ENCODE measurements around the gene HEYL. TPM values are rescaled to one million over a fixed set of nuclear protein-coding genes. Genes with fewer than 3 reads are reported as not detected.
A peak's percentile ranks its signal among the peaks of the same experiment; 100 is the strongest.

The HEYL gene
- total RNA-seq, 1 donor from 2014 or later = 63.2 TPM

DNA sequence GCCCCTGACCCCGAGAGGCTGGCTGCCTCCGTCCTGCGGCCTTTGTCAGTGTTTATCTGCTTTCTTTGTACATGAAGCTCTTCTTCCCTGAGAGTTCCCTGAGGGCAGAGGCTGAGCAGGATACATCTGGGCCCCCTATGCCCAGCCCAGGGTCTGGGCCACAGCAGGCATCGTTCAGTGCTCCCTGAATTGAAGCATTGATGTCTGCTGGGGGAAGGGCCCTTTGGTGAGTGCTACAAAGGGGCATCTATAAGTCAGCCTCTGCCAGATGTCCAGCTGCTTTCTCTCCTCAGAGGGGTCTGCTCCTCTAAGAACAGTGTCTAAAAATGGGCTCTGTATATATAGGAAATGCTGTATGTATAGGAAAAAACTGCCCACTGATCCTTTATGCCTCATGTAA is 2.1 kb downstream of the HEYL start:
- no peak overlapping the region for H3K27ac Mint-ChIP-seq (ENCODE audit: unreplicated experiment)
- DNase-seq (ENCODE audit: low spot score) = no peak
- TF ChIP-seq, protein P1, sequence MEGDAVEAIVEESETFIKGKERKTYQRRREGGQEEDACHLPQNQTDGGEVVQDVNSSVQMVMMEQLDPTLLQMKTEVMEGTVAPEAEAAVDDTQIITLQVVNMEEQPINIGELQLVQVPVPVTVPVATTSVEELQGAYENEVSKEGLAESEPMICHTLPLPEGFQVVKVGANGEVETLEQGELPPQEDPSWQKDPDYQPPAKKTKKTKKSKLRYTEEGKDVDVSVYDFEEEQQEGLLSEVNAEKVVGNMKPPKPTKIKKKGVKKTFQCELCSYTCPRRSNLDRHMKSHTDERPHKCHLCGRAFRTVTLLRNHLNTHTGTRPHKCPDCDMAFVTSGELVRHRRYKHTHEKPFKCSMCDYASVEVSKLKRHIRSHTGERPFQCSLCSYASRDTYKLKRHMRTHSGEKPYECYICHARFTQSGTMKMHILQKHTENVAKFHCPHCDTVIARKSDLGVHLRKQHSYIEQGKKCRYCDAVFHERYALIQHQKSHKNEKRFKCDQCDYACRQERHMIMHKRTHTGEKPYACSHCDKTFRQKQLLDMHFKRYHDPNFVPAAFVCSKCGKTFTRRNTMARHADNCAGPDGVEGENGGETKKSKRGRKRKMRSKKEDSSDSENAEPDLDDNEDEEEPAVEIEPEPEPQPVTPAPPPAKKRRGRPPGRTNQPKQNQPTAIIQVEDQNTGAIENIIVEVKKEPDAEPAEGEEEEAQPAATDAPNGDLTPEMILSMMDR (IDR thresholded peaks at IDR 0.05) = no peak
- H3K4me3 Mint-ChIP-seq (ENCODE audit: unreplicated experiment) = peak overlapping the region; percentile 78
- H3K36me3 Mint-ChIP-seq (ENCODE audit: low read depth) = peaks cover 8% of the 10 kb centered on the region
- H3K27me3 Mint-ChIP-seq (ENCODE audit: low read depth) = no peaks in the 10 kb centered on the region
- H3K9me3 Mint-ChIP-seq (ENCODE audit: low read depth) = no peaks in the 10 kb centered on the region
- peaks cover 80% of the 10 kb centered on the region for H3K4me1 Mint-ChIP-seq (ENCODE audit: low read depth)

DNA sequence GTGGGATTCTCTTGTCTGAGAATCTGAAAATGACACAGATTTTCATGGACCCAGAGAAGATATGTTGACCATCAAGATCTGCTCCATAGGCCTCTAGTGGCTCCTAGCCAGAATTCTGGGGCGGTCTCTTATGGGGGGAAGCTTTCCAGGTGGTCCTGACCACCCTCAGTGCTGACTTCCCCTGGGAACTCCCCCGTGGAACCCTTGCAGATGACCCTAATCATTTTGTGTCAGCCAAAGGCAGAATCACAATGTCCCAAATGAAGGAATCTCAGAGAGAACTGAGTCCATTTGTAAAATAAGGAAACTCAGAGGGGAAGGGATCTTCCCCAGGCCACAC is 3.6 kb downstream of the HEYL start:
- TF ChIP-seq, protein P1 (IDR thresholded peaks at IDR 0.05) = no peak
- Mint-ChIP-seq H3K4me1 (ENCODE audit: low read depth) (peaks cover 86% of the 10 kb centered on the region), H3K9me3 (ENCODE audit: low read depth) (no peaks in the 10 kb centered on the region), H3K27me3 (ENCODE audit: low read depth) (no peaks in the 10 kb centered on the region), H3K27ac (ENCODE audit: unreplicated experiment) (peak overlapping the region; percentile 83), H3K4me3 (ENCODE audit: unreplicated experiment) (peak overlapping the region; percentile 78), H3K36me3 (ENCODE audit: low read depth) (peaks cover 17% of the 10 kb centered on the region)
- no peak for DNase-seq (ENCODE audit: low spot score)

DNA sequence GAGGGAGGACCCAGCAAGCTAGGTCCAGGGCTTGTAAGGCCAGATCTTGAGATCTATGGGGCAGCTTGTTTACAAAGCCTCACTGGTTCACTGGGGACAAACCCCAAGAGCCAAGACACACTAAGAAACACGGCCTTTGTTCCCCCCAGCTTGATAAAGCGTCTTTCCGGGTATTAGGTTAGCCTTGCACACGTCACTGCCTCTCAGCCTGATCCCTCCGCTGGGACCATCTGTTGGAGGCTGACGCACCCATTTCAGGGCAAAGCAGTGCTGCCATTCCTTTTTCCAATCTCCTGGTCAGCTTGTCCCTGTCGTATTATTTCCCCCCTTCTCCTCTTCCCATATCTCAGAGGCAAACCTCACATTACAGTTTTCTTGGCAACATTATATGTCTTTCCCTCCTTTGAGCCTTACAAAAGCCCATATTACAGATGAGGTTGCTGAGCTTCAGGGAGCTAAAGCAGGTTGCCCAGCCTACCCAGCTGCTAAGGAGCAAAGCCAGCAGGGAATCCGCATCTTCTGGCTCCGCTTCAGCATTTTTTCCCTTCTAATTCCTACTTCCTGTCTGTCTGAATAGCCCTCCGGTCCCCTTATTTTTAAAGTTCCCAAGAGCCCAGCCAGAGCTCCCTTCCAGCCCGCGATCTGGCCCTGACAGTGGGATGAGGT is 4.1 kb downstream of the HEYL start:
- TF ChIP-seq, protein P1 (IDR thresholded peaks at IDR 0.05) = no peak
- H3K4me1 Mint-ChIP-seq (ENCODE audit: low read depth) = peaks cover 84% of the 10 kb centered on the region
- no peaks in the 10 kb centered on the region for H3K27me3 Mint-ChIP-seq (ENCODE audit: low read depth)
- peak overlapping the region; percentile 78 for H3K4me3 Mint-ChIP-seq (ENCODE audit: unreplicated experiment)
- H3K36me3 Mint-ChIP-seq (ENCODE audit: low read depth) = peaks cover 22% of the 10 kb centered on the region
- H3K9me3 Mint-ChIP-seq (ENCODE audit: low read depth) = no peaks in the 10 kb centered on the region
- peak overlapping the region; percentile 83 for H3K27ac Mint-ChIP-seq (ENCODE audit: unreplicated experiment)
- DNase-seq (ENCODE audit: low spot score) = no peak

DNA sequence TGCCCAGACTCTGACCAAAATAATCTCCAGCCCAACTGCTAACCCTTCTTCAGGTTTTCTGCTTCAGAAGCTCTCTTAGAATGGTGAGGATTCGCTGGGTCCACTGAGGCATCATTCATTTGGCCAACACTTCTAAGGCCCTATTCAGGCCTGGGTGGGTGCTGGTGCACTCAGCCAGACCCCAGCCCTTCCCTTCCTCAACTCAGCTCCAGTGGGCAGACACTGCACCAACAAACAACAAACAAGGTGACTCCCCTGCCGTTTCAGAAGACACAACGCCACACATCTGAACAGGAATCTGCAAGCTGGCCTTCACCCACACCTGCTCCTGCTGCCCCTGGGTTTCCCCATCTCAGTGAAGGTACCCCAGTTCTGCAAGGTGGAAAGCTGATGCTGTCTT is 6.0 kb downstream of the HEYL start:
- Mint-ChIP-seq H3K27ac (ENCODE audit: unreplicated experiment) (peak overlapping the region; percentile 87), H3K27me3 (ENCODE audit: low read depth) (no peaks in the 10 kb centered on the region), H3K9me3 (ENCODE audit: low read depth) (no peaks in the 10 kb centered on the region), H3K4me3 (ENCODE audit: unreplicated experiment) (peak overlapping the region; percentile 66), H3K36me3 (ENCODE audit: low read depth) (peaks cover 31% of the 10 kb centered on the region), H3K4me1 (ENCODE audit: low read depth) (peaks cover 82% of the 10 kb centered on the region)
- no peak for DNase-seq (ENCODE audit: low spot score)
- TF ChIP-seq, protein P1 (IDR thresholded peaks at IDR 0.05) = no peak

DNA sequence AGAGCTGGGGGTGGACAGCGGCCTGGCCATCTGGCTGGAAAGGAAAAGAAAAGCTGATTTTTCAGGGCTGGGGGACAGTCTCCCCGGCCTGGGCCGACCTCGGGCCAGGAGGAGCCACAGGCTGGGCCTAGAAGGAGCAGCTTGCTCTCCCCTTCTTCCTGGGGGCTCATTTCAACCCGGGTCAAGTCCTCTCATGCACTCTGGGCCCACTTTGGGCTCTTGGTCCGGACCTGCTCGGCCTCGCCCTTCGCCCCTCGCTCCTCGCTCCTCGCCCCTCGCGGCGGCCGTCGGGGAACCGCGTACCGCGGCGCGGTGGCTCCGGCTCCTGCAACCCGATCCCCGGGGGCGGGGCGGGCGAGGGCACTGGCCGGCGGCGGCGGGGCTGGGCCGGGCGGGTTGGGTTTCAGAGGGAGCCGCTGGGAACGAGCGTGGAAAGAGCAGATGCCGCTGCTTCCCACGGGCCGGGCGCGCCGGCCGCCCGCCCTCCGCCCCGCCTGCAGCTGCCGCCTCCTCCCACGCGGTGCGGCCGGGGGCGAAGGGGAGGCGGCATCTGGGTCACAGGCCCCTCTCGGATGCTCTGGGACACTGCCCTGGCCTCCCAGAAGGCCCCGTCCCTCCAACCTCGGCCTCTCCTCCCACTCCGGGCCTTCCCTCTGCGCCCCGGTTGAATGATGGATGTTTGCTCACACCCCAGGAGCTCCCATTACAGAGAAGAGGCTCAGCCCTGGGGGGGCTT is 6.6 kb downstream of the HEYL start:
- peaks cover 78% of the 10 kb centered on the region for H3K4me1 Mint-ChIP-seq (ENCODE audit: low read depth)
- TF ChIP-seq, protein P1 (IDR thresholded peaks at IDR 0.05) = no peak
- peak overlapping the region; percentile 87 for H3K27ac Mint-ChIP-seq (ENCODE audit: unreplicated experiment)
- no peaks in the 10 kb centered on the region for H3K27me3 Mint-ChIP-seq (ENCODE audit: low read depth)
- DNase-seq (ENCODE audit: low spot score) = no peak
- no peaks in the 10 kb centered on the region for H3K9me3 Mint-ChIP-seq (ENCODE audit: low read depth)
- H3K36me3 Mint-ChIP-seq (ENCODE audit: low read depth) = peaks cover 31% of the 10 kb centered on the region
- H3K4me3 Mint-ChIP-seq (ENCODE audit: unreplicated experiment) = peak overlapping the region; percentile 66
